ENCODE data around the gene PLK3. TPM values are rescaled to one million over a fixed set of nuclear protein-coding genes. Genes with fewer than 3 reads are reported as not detected.
"Not testable (repeated sequence)": the region's sequence is repeated elsewhere in the genome, so short reads cannot be mapped to it uniquely, and the experiment has no call there.

PLK3 gene
- total and polyA plus RNA-seq, 10 of the 15 experiments (the other 5 are each of a cell fraction or from before 2014, with no cell fraction given), result 1.5 to 23.2 (median 12.1) TPM

GRCh38 chr1:44815926-44816325 is 15.7 kb downstream of the PLK3 start:
- H3K4me2 ChIP-seq (ENCODE audit: control insufficient read depth, insufficient read depth); in situ Hi-C loops (cut with MboI); H2AFZ ChIP-seq (ENCODE audit: control insufficient read depth, low read depth, low read length); H3K4me1 ChIP-seq (ENCODE audit: control insufficient read depth, insufficient read depth, low read length); ATAC-seq; BruUV-seq (replicated peaks); H3K27me3 ChIP-seq (replicated peaks in 1 of 2; ENCODE audit: control insufficient read depth in 2 of 2, insufficient read depth in 2 of 2, low read length in 1 of 2); H3K79me2 ChIP-seq (ENCODE audit: control insufficient read depth, insufficient read depth, low read length); RAD21 ChIA-PET (ENCODE audit: unreplicated experiment); H3K36me3 ChIP-seq (ENCODE audit: control insufficient read depth in 2 of 2, insufficient read depth in 2 of 2, low read length in 1 of 2); H3K9me3 ChIP-seq (replicated peaks; ENCODE audit: control insufficient read depth, insufficient read depth, low read length); H3K9ac ChIP-seq (ENCODE audit: control insufficient read depth, insufficient read depth, low read length); FAIRE-seq; H3K4me3 ChIP-seq; H3K27ac ChIP-seq (ENCODE audit: control insufficient read depth, insufficient read depth); DNase-seq (ENCODE audit: low read depth, low spot score); H4K20me1 ChIP-seq (ENCODE audit: control insufficient read depth, insufficient read depth): not testable (repeated sequence)
- WGBS (ENCODE audit: insufficient coverage, insufficient replicate concordance, low lambda C conversion rate, missing lambda C conversion rate), result 93% methylated on average over 9 of the region's 9 CpGs
- ChIA-PET CTCF (interaction anchor here (3.5 kb wide), 1 partner anchor 16 kb away, joined by 24 read pairs; the partner anchor contains the start of gene PLK3), POLR2A (interaction anchor here (1.1 kb wide), 1 partner anchor 96 kb away, joined by 4 read pairs; no protein-coding TSS in a partner anchor), SMC1A (ENCODE audit: uncharacterized antibody, unreplicated experiment) (interaction anchor here (1.0 to 1.3 kb wide), 3 partner anchors 9 to 22 kb away, joined by 3 to 5 read pairs (median 4); partner anchors contain the start of gene PLK3)
- intact Hi-C loops (cut with micrococcal nuclease; ENCODE audit: unreplicated experiment), result loop anchor here (5.0 kb wide), 1 partner anchor 39 kb away; the partner anchor contains the start of gene RPS8

- intact Hi-C loops (cut with micrococcal nuclease; ENCODE audit: unreplicated experiment), result loop anchor here (5.0 kb wide), 1 partner anchor 40 kb away; the partner anchor contains the start of gene RPS8
- DNase-seq (ENCODE audit: low read depth, low spot score), result no peak
- TF ChIP-seq NFIC (IDR thresholded peaks at IDR 0.05; ENCODE audit: low read depth, low read length), result no peak
- TF ChIP-seq SIX5 (IDR thresholded peaks at IDR 0.05; ENCODE audit: low read depth, low read length, severe bottlenecking), result no peak
- no peak for TF ChIP-seq RBBP5 (conservative IDR thresholded peaks at IDR 0.05)
- TF ChIP-seq SMARCA5 (IDR thresholded peaks at IDR 0.05), result no peak
- no peak for TF ChIP-seq CREM (IDR thresholded peaks at IDR 0.05; ENCODE audit: low read depth)
- TF ChIP-seq HDAC2 (IDR thresholded peaks at IDR 0.05), result no peak
- no peak for TF ChIP-seq CREB1 (IDR thresholded peaks at IDR 0.05; ENCODE audit: low read depth)
- TF ChIP-seq MXI1 (IDR thresholded peaks at IDR 0.05; ENCODE audit: low read depth, low read length), result no peak
- no peak for TF ChIP-seq NKRF (conservative IDR thresholded peaks at IDR 0.05)
- no peak for TF ChIP-seq CHD1 (IDR thresholded peaks at IDR 0.05; ENCODE audit: low read depth, low read length)
- TF ChIP-seq YY1 (IDR thresholded peaks at IDR 0.05; ENCODE audit: low read depth, low read length), result no peak
- TF ChIP-seq BRCA1 (IDR thresholded peaks at IDR 0.05; ENCODE audit: low read depth, low read length), result no peak
- no peak for TF ChIP-seq POLR2AphosphoS5 (IDR thresholded peaks at IDR 0.05; ENCODE audit: low read length)
- no peak for TF ChIP-seq HDGF (IDR thresholded peaks at IDR 0.05)
- no peak for TF ChIP-seq RELB (IDR thresholded peaks at IDR 0.05; ENCODE audit: low read depth)
- no peak for TF ChIP-seq CHD2 (IDR thresholded peaks at IDR 0.05; ENCODE audit: borderline replicate concordance, low read depth, low read length)
These were observed 17.1 kb downstream of the PLK3 start for GRCh38 chr1:44817307-44817706.

More at GRCh38 chr1:44817307-44817706, 17.1 kb downstream of the PLK3 start:
- Histone ChIP-seq H3K4me3 (no peak overlapping the region), H3K79me2 (ENCODE audit: control insufficient read depth, insufficient read depth, low read length) (no peaks in the 10 kb centered on the region), H3K36me3 (ENCODE audit: control insufficient read depth in 2 of 2, insufficient read depth in 2 of 2, low read length in 1 of 2) (no peaks in the 10 kb centered on the region; a peak in 1 of 4 replicates), H3K9me3 (replicated peaks; ENCODE audit: control insufficient read depth, insufficient read depth, low read length) (no peaks in the 10 kb centered on the region), H3K27me3 (replicated peaks in 1 of 2; ENCODE audit: control insufficient read depth in 2 of 2, insufficient read depth in 2 of 2, low read length in 1 of 2) (no peaks in the 10 kb centered on the region), H4K20me1 (ENCODE audit: control insufficient read depth, insufficient read depth) (no peaks in the 10 kb centered on the region), H3K27ac (ENCODE audit: control insufficient read depth, insufficient read depth) (no peak overlapping the region), H2AFZ (ENCODE audit: control insufficient read depth, low read depth, low read length) (no peak overlapping the region), H3K4me2 (ENCODE audit: control insufficient read depth, insufficient read depth) (no peak overlapping the region), H3K9ac (ENCODE audit: control insufficient read depth, insufficient read depth, low read length) (no peak overlapping the region), H3K4me1 (ENCODE audit: control insufficient read depth, insufficient read depth, low read length) (peaks cover 7% of the 10 kb centered on the region)
- ChIA-PET CTCF (interaction anchor here (0.8 to 4.7 kb wide), 7 partner anchors 9 to 675 kb away, joined by 3 to 45 read pairs (median 6); partner anchors contain the start of genes BTBD19, DYNLT4, PLK3 and RNU5D-1), POLR2A (interaction anchor here (1.0 to 5.9 kb wide), 6 partner anchors 8 to 95 kb away, joined by 3 to 56 read pairs (median 16); partner anchors contain the start of genes BEST4, BTBD19, DYNLT4 and PLK3), RAD21 (ENCODE audit: unreplicated experiment) (interaction anchor here (1.4 to 3.2 kb wide), 2 partner anchors 17 to 96 kb away, joined by 4 to 23 read pairs; partner anchors contain the start of gene PLK3), SMC1A (ENCODE audit: uncharacterized antibody, unreplicated experiment) (interaction anchor here (0.7 to 5.9 kb wide), 4 partner anchors 8 to 86 kb away, joined by 3 to 52 read pairs (median 4); partner anchors contain the start of genes BTBD19, DYNLT4 and PLK3)
- ATAC-seq, result no peak
- in situ Hi-C loops (cut with MboI), result no loop called here
- no peak for FAIRE-seq
- 98% methylated on average over 2 of the region's 2 CpGs for WGBS (ENCODE audit: insufficient coverage, insufficient replicate concordance, low lambda C conversion rate, missing lambda C conversion rate)
- no TSS peak for BruUV-seq (replicated peaks)

Measured in GM12878 (cell line).